ENCODE results near the gene ANKHD1.
"Not testable (repeated sequence)": the region's sequence is repeated elsewhere in the genome, so short reads cannot be mapped to it uniquely, and the experiment has no call there.

ANKHD1 gene

GRCh38 chr5:140466981-140467742, 65.5 kb downstream of the ANKHD1 start:
- H3K27ac ChIP-seq (ENCODE audit: low read depth, low read length), result no peak overlapping the region
- H3K27me3 ChIP-seq (ENCODE audit: control insufficient read depth in 5 of 5, insufficient read depth in 4 of 5, low read length in 5 of 5), result no peaks in the 10 kb centered on the region
- no peaks in the 10 kb centered on the region for H3K9me3 ChIP-seq (ENCODE audit: control insufficient read depth in 5 of 5, low read length in 5 of 5)
- H3K9ac ChIP-seq (ENCODE audit: low read length in 5 of 5), result no peak overlapping the region
- peaks cover 10 to 33% (median 18%) of the 10 kb centered on the region in 5 donors for H3K36me3 ChIP-seq (ENCODE audit: control insufficient read depth in 5 of 5, insufficient read depth in 5 of 5, low read length in 5 of 5)
- peaks cover 0 to 4% (median 3%) of the 10 kb centered on the region in 5 donors for H3K4me1 ChIP-seq (ENCODE audit: control insufficient read depth in 5 of 5, insufficient read depth in 5 of 5, low read length in 5 of 5)
- no peak overlapping the region for H3K4me3 ChIP-seq (ENCODE audit: low read depth in 1 of 5, low read length in 5 of 5)

- no peak overlapping the region for H3K4me3 ChIP-seq (ENCODE audit: low read depth in 1 of 5, low read length in 5 of 5)
- H3K27ac ChIP-seq (ENCODE audit: low read depth, low read length), result no peak overlapping the region
- H3K27me3 ChIP-seq (ENCODE audit: control insufficient read depth in 5 of 5, insufficient read depth in 4 of 5, low read length in 5 of 5), result no peaks in the 10 kb centered on the region
- peaks cover 0 to 4% (median 3%) of the 10 kb centered on the region in 5 donors for H3K4me1 ChIP-seq (ENCODE audit: control insufficient read depth in 5 of 5, insufficient read depth in 5 of 5, low read length in 5 of 5)
- no peaks in the 10 kb centered on the region for H3K9me3 ChIP-seq (ENCODE audit: control insufficient read depth in 5 of 5, low read length in 5 of 5)
- H3K9ac ChIP-seq (ENCODE audit: low read length in 5 of 5), result no peak overlapping the region
- peaks cover 12 to 33% (median 18%) of the 10 kb centered on the region in 5 donors for H3K36me3 ChIP-seq (ENCODE audit: control insufficient read depth in 5 of 5, insufficient read depth in 5 of 5, low read length in 5 of 5)
Measured at GRCh38 chr5:140468188-140468587, 66.6 kb downstream of the ANKHD1 start.

- H3K27me3 ChIP-seq (ENCODE audit: control insufficient read depth in 5 of 5, insufficient read depth in 4 of 5, low read length in 5 of 5), result no peaks in the 10 kb centered on the region
- no peaks in the 10 kb centered on the region for H3K9me3 ChIP-seq (ENCODE audit: control insufficient read depth in 5 of 5, low read length in 5 of 5)
- no peak overlapping the region for H3K9ac ChIP-seq (ENCODE audit: low read length in 5 of 5)
- peaks cover 0 to 4% (median 3%) of the 10 kb centered on the region in 5 donors for H3K4me1 ChIP-seq (ENCODE audit: control insufficient read depth in 5 of 5, insufficient read depth in 5 of 5, low read length in 5 of 5)
- peaks cover 12 to 33% (median 15%) of the 10 kb centered on the region in 5 donors for H3K36me3 ChIP-seq (ENCODE audit: control insufficient read depth in 5 of 5, insufficient read depth in 5 of 5, low read length in 5 of 5)
- no peak overlapping the region for H3K27ac ChIP-seq (ENCODE audit: low read depth, low read length)
- no peak overlapping the region for H3K4me3 ChIP-seq (ENCODE audit: low read depth in 1 of 5, low read length in 5 of 5)
Measured at GRCh38 chr5:140469259-140469658, 67.6 kb downstream of the ANKHD1 start.

- Histone ChIP-seq H3K4me1 (ENCODE audit: control insufficient read depth in 5 of 5, insufficient read depth in 5 of 5, low read length in 5 of 5) (peaks cover 0 to 9% (median 5%) of the 10 kb centered on the region in 5 donors), H3K9me3 (ENCODE audit: control insufficient read depth in 5 of 5, low read length in 5 of 5) (no peaks in the 10 kb centered on the region), H3K4me3 (ENCODE audit: low read depth in 1 of 5, low read length in 5 of 5) (no peak overlapping the region), H3K9ac (ENCODE audit: low read length in 5 of 5) (no peak overlapping the region), H3K27ac (ENCODE audit: low read depth, low read length) (no peak overlapping the region), H3K36me3 (ENCODE audit: control insufficient read depth in 5 of 5, insufficient read depth in 5 of 5, low read length in 5 of 5) (peaks cover 13 to 22% (median 14%) of the 10 kb centered on the region in 5 donors), H3K27me3 (ENCODE audit: control insufficient read depth in 5 of 5, insufficient read depth in 4 of 5, low read length in 5 of 5) (no peaks in the 10 kb centered on the region)
Measured at GRCh38 chr5:140480310-140481014, 78.8 kb downstream of the ANKHD1 start.

GRCh38 chr5:140481758-140482157, 80.1 kb downstream of the ANKHD1 start:
- Histone ChIP-seq H3K9me3 (ENCODE audit: control insufficient read depth in 5 of 5, low read length in 5 of 5) (no peaks in the 10 kb centered on the region), H3K27ac (ENCODE audit: low read depth, low read length) (no peak overlapping the region), H3K4me1 (ENCODE audit: control insufficient read depth in 5 of 5, insufficient read depth in 5 of 5, low read length in 5 of 5) (peaks cover 0 to 9% (median 5%) of the 10 kb centered on the region in 5 donors), H3K36me3 (ENCODE audit: control insufficient read depth in 5 of 5, insufficient read depth in 5 of 5, low read length in 5 of 5) (peaks cover 15 to 31% (median 20%) of the 10 kb centered on the region in 5 donors), H3K9ac (ENCODE audit: low read length in 5 of 5) (no peak overlapping the region), H3K4me3 (ENCODE audit: low read depth in 1 of 5, low read length in 5 of 5) (no peak overlapping the region), H3K27me3 (ENCODE audit: control insufficient read depth in 5 of 5, insufficient read depth in 4 of 5, low read length in 5 of 5) (no peaks in the 10 kb centered on the region)

GRCh38 chr5:140483055-140483454, 81.4 kb downstream of the ANKHD1 start:
- Histone ChIP-seq H3K4me1 (ENCODE audit: control insufficient read depth in 5 of 5, insufficient read depth in 5 of 5, low read length in 5 of 5) (peaks cover 0 to 9% (median 5%) of the 10 kb centered on the region in 5 donors), H3K27me3 (ENCODE audit: control insufficient read depth in 5 of 5, insufficient read depth in 4 of 5, low read length in 5 of 5) (no peaks in the 10 kb centered on the region), H3K4me3 (ENCODE audit: low read depth in 1 of 5, low read length in 5 of 5) (no peak overlapping the region), H3K9me3 (ENCODE audit: control insufficient read depth in 5 of 5, low read length in 5 of 5) (no peaks in the 10 kb centered on the region), H3K36me3 (ENCODE audit: control insufficient read depth in 5 of 5, insufficient read depth in 5 of 5, low read length in 5 of 5) (peaks cover 22 to 37% (median 31%) of the 10 kb centered on the region in 5 donors), H3K9ac (ENCODE audit: low read length in 5 of 5) (no peak overlapping the region), H3K27ac (ENCODE audit: low read depth, low read length) (no peak overlapping the region)

GRCh38 chr5:140488141-140488540, 86.5 kb downstream of the ANKHD1 start:
- H3K4me1 ChIP-seq (ENCODE audit: control insufficient read depth in 5 of 5, insufficient read depth in 5 of 5, low read length in 5 of 5); H3K9ac ChIP-seq (ENCODE audit: low read length in 5 of 5); H3K4me3 ChIP-seq (ENCODE audit: low read depth in 1 of 5, low read length in 5 of 5); H3K27me3 ChIP-seq (ENCODE audit: control insufficient read depth in 5 of 5, insufficient read depth in 4 of 5, low read length in 5 of 5); H3K9me3 ChIP-seq (ENCODE audit: control insufficient read depth in 5 of 5, low read length in 5 of 5); H3K27ac ChIP-seq (ENCODE audit: low read depth, low read length): not testable (repeated sequence)
- peaks cover 20 to 46% (median 41%) of the 10 kb centered on the region in 5 donors for H3K36me3 ChIP-seq (ENCODE audit: control insufficient read depth in 5 of 5, insufficient read depth in 5 of 5, low read length in 5 of 5)

- Histone ChIP-seq H3K36me3 (ENCODE audit: control insufficient read depth in 5 of 5, insufficient read depth in 5 of 5, low read length in 5 of 5) (peaks cover 16 to 49% (median 36%) of the 10 kb centered on the region in 5 donors), H3K9me3 (ENCODE audit: control insufficient read depth in 5 of 5, low read length in 5 of 5) (no peaks in the 10 kb centered on the region), H3K9ac (ENCODE audit: low read length in 5 of 5) (no peak overlapping the region), H3K27me3 (ENCODE audit: control insufficient read depth in 5 of 5, insufficient read depth in 4 of 5, low read length in 5 of 5) (no peaks in the 10 kb centered on the region), H3K4me3 (ENCODE audit: low read depth in 1 of 5, low read length in 5 of 5) (no peak overlapping the region), H3K27ac (ENCODE audit: low read depth, low read length) (no peak overlapping the region), H3K4me1 (ENCODE audit: control insufficient read depth in 5 of 5, insufficient read depth in 5 of 5, low read length in 5 of 5) (no peaks in the 10 kb centered on the region)
Measured at GRCh38 chr5:140488914-140489313, 87.3 kb downstream of the ANKHD1 start.

- Histone ChIP-seq H3K27ac (ENCODE audit: low read depth, low read length) (no peak overlapping the region), H3K4me1 (ENCODE audit: control insufficient read depth in 5 of 5, insufficient read depth in 5 of 5, low read length in 5 of 5) (no peaks in the 10 kb centered on the region), H3K4me3 (ENCODE audit: low read depth in 1 of 5, low read length in 5 of 5) (no peak overlapping the region), H3K9me3 (ENCODE audit: control insufficient read depth in 5 of 5, low read length in 5 of 5) (no peaks in the 10 kb centered on the region), H3K9ac (ENCODE audit: low read length in 5 of 5) (no peak overlapping the region), H3K36me3 (ENCODE audit: control insufficient read depth in 5 of 5, insufficient read depth in 5 of 5, low read length in 5 of 5) (peaks cover 12 to 28% (median 15%) of the 10 kb centered on the region in 5 donors), H3K27me3 (ENCODE audit: control insufficient read depth in 5 of 5, insufficient read depth in 4 of 5, low read length in 5 of 5) (no peaks in the 10 kb centered on the region)
Measured at GRCh38 chr5:140497897-140498296, 96.3 kb downstream of the ANKHD1 start.

- no peak overlapping the region for H3K27ac ChIP-seq (ENCODE audit: low read depth, low read length)
- H3K4me1 ChIP-seq (ENCODE audit: control insufficient read depth in 5 of 5, insufficient read depth in 5 of 5, low read length in 5 of 5), result no peaks in the 10 kb centered on the region
- H3K27me3 ChIP-seq (ENCODE audit: control insufficient read depth in 5 of 5, insufficient read depth in 4 of 5, low read length in 5 of 5), result no peaks in the 10 kb centered on the region
- no peaks in the 10 kb centered on the region for H3K9me3 ChIP-seq (ENCODE audit: control insufficient read depth in 5 of 5, low read length in 5 of 5)
- H3K9ac ChIP-seq (ENCODE audit: low read length in 5 of 5), result no peak overlapping the region
- peaks cover 11 to 25% (median 15%) of the 10 kb centered on the region in 5 donors for H3K36me3 ChIP-seq (ENCODE audit: control insufficient read depth in 5 of 5, insufficient read depth in 5 of 5, low read length in 5 of 5)
- no peak overlapping the region for H3K4me3 ChIP-seq (ENCODE audit: low read depth in 1 of 5, low read length in 5 of 5)
Measured at GRCh38 chr5:140498591-140498990, 97.0 kb downstream of the ANKHD1 start.
